HG02759 (cell line): ENCODE data around the gene TRPM3.

Source experiments
- ATAC-seq: cut with Tn5 transposase; IDR thresholded peaks from one replicate; pipeline ENCODE4 v1.9.1; 2021; ENCODE audit warnings: mild to moderate bottlenecking, moderate library complexity; ENCODE audit not compliant: unreplicated experiment

TRPM3 gene

GRCh38 chr9:71105192-71105591 is 16.2 kb downstream of the TRPM3 start:
- no peak for ATAC-seq

GRCh38 chr9:71098801-71099200 is 22.6 kb downstream of the TRPM3 start:
- ATAC-seq = no peak

DNA sequence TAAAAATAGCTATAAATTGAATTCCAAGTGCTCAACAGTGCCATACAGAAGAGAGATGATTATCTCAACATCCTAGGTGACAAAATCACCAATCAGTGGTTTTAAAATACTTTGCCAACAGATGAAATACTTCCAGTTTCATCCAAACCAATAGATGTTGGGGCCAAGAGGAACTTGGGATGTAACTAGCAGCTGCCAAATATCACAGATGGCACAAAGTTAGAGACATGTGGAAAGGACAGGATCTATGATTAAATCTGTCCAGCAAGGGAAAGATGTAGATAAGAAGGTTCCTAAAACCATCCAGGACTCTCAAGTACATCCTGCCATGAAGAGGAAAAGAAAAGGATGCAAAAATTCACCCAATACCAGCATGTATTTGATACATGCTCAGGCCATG is 23.8 kb downstream of the TRPM3 start:
- ATAC-seq = no peak

GRCh38 chr9:71096421-71097108 is 24.9 kb downstream of the TRPM3 start:
- no peak for ATAC-seq

DNA sequence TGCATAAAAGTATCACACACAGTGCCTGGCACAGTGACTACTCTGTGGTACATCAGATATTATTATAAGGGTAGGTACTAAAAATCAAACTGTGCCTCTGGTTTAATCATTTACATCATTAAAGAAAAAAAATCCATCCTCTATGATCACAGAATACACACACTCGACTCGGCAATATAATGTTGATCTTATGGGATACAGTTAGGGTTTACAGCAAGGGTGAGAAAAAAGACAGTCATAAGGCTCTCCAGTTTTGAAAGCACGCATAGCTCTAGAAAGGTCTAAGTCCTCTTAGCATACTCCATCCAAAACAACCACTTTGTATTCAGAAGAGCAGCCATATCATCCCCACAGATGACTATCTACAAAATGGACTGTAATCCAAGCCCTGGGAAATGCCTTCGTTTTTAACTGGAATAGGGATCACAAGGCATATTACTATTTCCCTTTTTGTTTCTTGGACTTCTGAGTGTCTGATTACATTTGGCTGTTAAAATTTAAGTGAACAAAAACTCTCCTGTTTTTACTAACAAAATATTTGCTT is 26.6 kb downstream of the TRPM3 start:
- no peak for ATAC-seq

DNA sequence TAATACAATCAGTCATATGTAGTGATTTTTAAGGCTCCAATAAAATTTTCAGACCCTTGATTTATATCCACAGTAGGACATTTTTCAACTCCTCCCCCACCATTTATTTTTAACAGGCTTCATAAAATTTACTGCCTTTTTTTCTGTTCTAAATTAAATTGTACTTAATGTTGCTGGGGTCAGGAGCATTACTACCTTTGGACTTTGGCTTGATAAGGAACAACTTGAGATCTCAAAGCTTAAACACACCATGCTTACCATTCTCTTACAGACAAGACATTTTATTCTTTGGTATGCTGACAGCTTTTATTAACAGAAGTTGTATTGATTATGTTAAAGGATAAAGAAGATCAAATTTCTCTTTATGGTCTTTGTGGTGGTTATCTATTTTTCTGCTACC is 30.5 kb downstream of the TRPM3 start:
- no peak for ATAC-seq

DNA sequence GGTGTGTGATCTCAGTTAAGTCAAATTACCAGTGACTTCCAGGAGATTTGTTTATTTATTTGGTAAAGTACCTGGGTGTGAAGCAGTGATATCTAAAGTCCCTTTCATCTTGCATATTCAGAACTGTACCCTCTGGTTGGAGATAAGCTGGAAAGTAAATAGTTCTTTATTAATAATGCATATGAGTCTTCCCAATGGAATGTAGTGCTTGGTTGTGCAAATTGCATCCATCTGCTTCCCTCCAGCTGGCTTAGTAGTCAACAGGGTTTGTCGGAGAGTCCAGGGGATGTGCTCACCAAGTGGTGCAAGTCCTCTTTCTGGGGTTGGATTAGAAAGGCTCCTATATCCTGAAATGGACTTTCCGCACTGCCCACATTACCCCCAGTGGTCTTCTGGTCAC is 42.0 kb downstream of the TRPM3 start:
- no peak for ATAC-seq

DNA sequence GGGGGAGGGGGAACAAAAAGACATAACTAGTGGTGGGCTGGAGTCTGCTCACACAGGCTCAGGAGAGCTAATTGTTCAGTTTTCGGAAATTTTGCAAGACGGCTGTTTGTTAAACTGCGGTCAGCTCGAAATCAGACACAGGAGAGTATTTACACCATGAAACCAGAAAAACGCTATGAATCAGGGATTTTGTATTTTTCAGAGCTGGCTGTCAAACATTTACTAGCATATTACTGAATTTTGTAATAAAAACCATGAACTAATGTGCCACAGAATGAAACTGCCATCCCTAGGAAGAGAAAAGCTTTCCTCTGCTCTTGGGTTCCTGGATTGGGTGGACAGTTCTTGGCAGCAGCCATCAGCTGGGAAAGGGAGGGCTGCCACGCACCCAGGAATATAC is 45.3 kb downstream of the TRPM3 start:
- no peak for ATAC-seq

DNA sequence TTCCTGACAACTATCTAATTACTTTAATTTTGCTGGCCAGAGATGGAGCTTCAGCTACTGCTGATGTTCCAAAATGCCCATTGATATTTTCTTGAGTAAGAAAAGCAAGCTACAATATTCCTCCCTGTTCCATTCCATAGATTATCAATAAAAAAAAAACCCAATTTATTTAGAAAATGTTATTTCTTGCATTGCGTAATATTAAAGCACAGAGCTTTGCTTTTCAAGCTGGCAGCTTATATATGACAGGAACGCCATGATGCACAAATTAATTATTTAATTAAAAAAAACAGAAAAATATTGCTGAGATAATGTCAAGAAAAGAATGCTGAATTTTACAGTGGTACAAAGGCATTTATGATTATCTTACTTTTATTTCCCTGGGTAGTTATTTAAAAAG is 47.9 kb downstream of the TRPM3 start:
- ATAC-seq = no peak

- ATAC-seq = no peak
Observed at GRCh38 chr9:71072587-71072986, 48.8 kb downstream of the TRPM3 start.

DNA sequence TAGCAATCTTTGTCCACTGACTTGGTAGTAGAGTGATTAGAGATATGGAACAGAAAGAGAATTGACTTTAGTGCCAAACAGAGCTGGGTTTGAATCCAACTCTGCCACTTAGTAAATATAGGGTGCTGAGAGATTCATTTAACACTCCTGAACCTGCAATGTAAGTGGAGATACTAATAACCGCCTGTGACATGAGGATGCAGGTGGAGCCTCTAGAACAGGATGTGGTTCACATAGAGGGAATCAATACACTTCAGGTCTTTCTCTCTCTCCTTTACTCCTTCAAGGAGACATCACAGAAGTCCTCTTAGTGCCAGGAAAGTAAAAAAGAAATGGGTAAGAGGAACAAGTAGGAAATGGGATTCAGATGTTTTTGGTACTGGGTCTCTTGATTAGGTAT is 49.8 kb downstream of the TRPM3 start:
- no peak for ATAC-seq

GRCh38 chr9:71058660-71059059 is 62.8 kb downstream of the TRPM3 start:
- ATAC-seq = no peak

DNA sequence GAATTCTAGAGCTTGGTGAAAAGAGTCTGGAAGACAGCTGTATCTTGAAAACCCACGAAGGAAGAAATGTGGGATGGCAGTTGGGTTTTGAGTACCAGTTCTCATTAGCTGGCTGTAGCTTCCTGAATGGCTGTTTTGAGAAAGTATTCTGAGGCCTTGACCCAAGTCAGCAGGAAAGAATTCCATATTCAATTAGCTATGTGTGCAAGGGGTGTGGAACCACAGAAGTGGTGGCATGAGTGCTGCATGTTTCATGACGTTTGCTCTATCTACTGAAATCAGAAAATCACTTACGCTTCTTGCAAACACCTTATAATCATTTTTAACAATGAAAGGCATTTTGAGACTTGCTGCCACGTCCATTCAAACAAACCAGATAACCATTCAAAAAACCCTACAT is 69.1 kb downstream of the TRPM3 start:
- no peak for ATAC-seq

DNA sequence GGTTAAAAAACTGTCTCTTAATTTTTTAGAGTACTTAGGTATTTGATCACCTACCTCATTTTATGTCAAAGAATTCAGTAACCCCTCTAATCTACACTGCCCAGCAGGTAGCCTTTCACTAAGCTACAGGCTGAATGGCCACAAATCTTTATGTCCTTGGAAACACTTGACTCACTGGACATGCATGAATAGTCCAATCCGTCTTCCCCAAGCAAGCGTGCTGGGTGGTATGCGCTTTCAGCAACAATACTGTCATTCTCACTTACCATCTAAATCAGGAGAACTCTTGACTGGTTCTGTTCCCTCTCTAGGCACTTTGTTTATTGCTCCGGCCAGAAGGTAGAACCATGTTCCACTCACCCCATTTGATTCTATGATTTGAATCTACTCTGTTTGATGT is 73.1 kb downstream of the TRPM3 start:
- ATAC-seq = no peak

GRCh38 chr9:71042448-71042990 is 78.9 kb downstream of the TRPM3 start:
- ATAC-seq = no peak

DNA sequence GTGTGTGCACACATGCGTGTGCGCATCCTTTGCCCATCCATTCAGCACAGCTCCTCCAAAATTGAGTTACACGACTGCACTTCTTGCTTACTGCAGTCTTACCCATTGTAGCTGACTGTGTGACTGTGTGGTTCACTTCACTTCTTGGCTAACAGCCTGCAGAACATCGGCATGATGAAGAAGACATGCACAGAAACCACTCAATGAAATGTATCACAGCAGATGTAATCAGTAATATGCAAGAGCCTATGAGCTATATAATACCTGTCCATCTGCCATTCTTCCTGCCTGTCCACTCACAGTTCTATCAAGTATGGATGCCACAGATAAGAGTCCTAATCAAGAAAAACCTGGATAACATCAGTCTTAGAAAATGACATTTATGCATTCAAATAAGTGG is 83.9 kb downstream of the TRPM3 start:
- no peak for ATAC-seq

GRCh38 chr9:71036501-71036900 is 84.9 kb downstream of the TRPM3 start:
- ATAC-seq = no peak

GRCh38 chr9:71032779-71033178 is 88.6 kb downstream of the TRPM3 start:
- ATAC-seq = no peak

DNA sequence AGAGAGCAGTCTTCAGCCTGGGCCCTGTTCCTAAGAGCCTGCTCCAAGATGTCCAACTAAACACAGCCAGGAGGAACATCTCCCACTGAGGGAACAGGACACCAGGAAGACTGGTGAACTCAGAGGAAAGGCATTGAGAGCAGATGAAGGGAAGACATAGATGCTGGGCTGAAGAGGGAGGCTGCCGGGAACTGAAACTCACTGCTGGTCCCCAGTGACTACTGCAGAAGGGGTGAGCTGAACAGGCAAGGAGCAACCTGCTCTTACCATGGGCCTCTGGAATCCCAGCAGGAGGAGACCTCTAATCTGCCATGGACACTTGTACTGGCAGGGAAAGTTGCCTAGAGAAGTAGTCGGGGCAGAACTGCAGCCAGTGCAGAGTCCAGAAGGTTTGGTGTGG is 95.7 kb downstream of the TRPM3 start:
- no peak for ATAC-seq

DNA sequence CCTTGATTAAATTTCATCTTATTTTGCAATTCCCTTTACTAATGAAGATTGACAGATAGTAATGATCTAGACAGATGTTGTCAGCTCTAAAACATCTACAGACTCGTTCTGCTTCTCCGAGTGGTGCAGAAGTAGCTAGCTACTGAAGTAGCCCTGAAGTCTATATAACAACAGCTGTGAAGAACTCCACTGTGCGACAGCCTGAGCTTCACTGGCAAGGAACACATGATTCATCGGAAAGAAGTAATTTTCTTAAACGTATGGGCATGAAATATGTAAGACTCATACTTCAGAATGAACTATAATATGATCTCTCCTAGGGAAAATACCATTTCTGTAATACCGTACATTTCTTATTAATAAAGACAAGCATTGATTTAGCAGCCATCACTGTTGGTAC is 96.2 kb downstream of the TRPM3 start:
- no peak for ATAC-seq

DNA sequence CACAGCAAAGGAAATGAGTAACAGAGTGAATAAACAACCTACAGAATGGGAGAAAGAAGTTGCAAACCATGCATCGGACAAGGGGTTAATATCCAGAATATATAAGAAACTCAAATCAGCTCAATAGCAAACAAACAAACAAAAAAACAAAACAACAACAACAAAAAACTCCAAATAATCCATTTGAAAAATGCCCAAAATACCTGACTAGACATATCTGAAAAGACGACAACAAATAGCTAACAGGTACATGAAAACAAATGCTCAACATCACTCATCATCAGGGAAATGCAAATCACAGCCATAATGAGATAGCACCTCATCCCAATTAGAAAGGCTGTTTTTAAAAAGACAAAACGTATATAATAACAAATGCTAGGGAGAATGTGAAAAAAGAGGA is 111.2 kb downstream of the TRPM3 start:
- no peak for ATAC-seq

DNA sequence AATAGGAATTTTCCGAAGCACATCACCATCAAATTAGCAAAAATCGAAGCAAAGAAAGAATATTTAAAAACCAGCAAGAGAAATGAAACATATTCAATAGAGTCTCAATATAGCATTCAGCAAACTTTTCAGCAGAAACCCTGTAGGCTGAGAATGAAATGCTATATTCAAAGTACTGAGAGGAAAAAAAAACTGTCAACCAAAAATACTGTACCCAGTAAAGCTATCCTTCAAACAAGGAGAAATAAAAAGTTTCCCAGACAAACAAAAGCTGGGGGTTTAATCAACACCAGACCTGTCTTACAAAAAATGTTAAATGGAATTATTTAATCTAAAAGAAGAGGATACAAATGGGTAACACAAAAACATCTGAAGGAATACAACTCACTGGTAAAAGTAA is 116.0 kb downstream of the TRPM3 start:
- no peak for ATAC-seq

DNA sequence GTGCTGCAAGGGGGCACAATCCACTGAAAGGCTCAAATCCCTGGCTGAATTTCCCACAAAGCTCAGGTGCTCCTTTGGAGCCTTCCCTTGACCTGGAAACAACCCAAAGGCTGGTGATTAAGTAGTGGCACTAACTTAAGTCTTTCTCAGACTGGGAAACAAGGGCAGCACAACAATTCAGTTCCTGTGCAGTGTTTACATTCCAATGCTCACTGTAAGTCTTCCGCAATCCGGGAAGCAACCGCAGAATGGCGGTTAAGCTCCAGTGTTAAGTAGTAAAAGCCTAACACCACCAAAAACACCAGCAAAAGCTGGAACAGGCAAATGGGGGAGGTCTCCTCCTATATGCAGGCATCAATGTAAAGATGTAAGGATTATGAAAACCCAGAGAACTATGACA is 117.2 kb downstream of the TRPM3 start:
- ATAC-seq = no peak
